Activated CD4-positive, CD25-positive, alpha-beta regulatory T cell treated with anti-CD3 and anti-CD28 coated beads, Interleukin-2, amount 50 U/mL, for 16 hours (primary cell): ENCODE data around the gene PTPRM.

ENCODE experiments used
- DNase-seq: peaks from one replicate; pipeline ENCODE4 v3.0.0-alpha.2; 2020; ENCODE audit warnings: low read depth, low spot score

PTPRM gene

DNA sequence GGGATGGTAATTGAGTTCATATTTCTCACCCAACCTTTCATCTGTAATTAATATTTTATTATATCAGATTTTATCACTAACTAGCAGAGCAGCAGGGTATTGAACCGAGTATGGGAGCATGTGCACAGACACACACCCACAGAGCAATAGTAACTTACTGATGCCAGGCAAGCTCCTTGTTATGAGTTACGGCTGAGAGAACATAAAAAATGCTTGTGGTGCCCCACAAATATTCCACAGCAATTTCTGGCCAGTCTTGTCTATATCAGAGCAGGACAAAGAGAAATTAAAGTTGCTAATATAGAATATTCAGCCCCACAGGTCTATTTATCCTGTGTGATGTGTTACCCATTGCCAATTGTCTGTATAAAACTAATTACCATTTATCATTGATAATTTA, 540.3 kb downstream of the PTPRM start:
- DNase-seq: no peak

DNA sequence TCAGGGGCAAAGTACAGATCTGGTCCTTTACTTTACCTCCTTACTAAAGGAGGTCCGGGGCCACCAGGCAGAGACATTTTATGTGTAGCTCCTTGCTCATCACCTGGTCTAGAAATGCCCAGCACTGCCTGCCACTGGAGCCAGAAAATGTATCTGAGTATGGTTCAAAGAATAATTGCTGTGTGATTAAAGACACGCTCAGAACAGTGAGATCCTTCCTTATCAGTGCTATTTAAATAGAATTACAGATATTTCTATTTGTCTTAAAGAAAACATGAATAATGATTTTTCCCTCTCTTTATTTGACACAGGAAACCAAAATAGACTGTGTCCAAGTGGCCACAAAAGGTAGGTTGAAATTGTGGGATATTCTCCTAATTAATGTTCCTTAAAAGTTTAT, 547.4 kb downstream of the PTPRM start:
- DNase-seq: no peak

DNA sequence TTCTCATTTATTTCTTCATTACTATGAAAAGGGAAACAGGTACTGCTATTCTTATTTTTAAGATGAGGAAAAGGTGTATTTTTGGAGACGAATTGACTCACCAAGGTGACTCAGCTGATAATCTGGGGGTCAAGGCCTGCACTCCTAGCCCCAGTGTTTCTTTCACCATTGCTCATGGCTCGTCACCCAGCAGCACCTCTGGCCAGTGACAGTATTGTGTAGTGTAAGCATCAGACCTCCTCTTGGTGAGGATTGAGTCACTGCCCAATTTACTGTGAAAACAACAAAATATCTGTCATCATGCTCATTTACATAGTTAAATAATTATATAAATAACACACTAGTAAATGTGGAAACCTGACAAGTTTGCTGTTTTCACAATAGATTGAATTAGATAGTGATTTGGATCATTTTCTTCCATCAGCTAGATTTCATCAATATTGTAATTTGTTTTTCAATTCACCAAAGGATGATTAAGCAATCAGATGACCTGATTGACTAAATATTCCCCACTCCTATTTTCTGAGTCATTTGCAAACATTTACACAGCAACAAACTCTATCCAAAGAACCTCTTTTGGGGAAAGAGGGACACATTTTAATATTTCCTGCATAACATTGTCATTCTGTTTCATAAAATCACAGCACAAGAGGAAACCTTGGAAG, 549.4 kb downstream of the PTPRM start:
- DNase-seq: no peak

DNA sequence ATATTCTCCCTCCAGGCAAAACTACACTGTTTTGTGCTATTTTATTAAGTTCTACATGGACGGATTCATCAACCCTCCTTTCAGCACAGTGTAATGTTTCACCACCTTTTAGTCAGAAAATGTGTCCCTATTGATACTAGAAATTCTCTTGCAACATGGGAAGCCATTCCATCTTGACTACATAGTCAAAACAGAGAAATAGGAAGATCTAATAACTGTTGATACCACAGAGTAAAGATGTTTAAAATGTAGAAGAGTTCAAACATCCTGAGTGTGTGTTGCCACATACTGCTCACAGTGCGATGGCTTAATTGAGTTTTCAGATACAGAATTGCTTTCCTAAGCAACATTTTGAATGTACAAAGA, 549.9 kb downstream of the PTPRM start:
- DNase-seq: no peak

DNA sequence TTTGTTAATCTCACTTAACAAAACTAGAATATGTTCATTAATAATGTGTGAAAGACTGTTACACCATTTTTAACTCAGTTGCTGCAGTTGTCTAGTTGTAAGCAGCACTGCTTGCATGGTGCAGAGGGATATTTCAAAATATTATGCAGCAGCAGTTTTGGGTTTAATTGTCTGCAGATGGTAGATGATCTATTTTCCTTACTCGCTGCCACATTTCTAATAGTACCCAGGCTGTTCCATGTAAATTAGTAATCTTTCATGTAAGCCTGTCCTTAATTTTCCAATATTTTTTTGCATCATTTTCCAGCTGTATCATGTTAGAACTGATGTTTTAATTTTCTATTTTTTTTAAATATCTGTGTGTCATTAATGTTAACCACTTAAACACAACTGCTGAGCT, 554.0 kb downstream of the PTPRM start:
- DNase-seq: no peak

DNA sequence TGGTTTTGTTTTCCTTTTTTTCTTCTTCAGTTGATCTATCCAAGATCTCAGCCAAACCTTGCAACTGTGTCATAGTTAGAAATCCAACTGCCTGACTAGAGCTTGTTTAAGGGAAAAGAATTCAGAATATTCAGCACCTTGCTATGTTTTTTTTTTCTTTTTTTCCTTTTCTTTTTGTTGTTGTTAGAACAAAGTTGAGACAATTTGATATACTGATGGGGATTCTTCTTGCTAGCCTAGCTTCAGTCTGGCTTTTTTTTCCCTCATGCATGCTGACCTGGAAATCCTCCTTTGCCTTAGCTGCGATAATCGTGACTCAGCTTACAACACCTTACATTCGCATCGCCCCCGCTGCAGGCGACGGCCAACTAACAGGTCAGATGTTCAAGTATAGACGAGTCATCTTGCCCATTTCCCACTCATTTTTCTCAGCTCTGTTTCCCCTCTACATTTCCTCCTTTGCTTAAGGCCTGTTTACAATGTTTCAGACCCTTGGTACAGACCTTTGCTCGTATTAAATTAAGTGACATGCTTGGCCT, 554.9 kb downstream of the PTPRM start:
- DNase-seq: no peak

DNA sequence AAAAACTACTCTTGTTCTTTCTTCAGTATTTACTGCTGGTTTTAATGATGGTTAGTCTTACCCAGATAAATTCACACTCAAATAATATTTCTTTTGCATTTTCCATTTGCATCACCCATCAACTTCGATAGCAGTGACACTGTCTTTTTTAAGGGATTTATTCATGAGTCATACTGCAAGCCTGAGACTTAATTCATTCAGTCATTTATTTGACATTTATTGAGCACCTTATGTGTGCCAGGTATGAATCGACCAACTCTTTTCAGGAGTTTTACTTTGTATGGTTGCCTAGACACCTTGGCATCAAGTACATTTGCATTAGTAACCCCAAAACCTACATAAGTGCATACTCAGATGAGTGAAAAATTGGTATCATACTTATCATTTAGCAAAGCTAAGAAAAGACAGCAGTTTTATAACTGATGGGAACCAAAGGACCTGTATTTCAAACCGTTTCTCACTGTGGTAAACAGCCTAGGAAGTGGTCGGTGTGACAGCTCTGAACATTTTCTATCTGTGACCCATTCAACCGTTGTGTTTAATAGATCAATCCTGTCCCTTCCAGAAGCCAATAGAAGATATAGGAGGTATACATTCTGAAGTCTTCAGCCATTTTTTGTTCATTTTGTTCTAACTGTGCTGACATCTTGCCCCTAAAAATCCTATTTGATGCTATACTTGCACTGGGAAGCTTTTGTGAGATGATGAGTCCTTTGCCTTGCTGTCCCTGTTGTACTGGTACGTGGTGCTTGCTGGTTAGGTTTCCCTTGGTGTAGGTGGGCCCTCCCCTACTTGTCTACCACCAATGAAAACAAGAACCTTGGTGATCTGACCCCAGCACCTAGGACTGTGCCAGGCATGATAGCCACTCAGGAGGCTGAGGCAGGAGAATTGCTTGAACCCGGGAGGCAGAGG, 557.4 kb downstream of the PTPRM start:
- DNase-seq: no peak

DNA sequence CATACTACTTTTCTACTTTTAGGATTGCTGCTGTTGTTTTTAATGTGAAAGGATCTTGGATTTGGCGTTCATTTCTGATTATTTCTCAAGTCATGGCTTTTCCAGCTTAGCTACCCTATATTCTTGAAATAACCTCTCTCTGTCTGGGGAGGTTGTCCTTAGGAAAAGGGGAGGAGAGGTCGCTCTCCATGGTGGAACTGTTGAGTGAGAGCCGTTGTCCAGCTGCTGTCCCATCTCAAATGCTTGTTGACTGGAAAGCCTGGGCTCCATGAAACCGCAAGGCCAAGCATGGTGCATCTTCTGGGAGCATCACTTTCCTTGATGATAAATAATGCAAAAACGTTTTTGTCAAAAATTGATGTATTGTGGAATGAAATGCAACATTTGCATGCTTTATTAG, 563.0 kb downstream of the PTPRM start:
- DNase-seq: no peak

DNA sequence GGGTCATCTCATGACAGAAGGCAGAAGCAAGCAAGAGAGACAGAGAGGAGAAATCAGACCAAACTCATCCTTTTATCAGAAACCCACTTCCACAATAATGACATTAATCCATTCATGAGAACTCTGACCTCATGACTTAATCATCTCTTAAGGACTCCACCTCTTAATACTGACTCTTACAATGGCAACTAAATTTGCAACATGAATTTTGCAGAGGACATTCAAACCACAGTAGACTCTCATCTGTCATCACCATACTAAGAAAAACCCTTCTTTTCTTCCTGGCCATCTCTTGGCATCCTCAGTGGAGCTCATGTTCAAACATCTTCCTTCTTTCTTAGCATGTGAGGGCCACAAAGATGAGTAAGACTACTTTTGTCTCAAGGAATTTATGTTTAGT, 565.9 kb downstream of the PTPRM start:
- DNase-seq: no peak

DNA sequence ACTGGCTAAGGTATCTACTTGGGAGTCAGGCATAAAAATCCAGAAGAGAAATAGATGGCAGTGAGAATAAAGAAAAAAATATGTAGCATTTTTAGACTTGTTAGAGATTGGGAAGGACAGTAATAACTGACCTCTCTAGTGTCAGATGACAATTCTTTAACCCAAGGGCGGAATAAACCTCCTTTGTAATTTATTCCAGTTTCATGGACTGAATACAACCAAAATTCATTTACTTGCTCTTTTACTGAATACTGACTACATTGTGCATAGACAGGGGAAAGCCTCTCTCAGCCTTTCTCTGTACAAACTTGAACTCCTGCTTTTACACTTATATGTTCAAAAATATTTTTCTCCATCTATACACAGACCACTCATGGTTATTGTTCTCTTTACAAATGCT, 566.8 kb downstream of the PTPRM start:
- no peak for DNase-seq

DNA sequence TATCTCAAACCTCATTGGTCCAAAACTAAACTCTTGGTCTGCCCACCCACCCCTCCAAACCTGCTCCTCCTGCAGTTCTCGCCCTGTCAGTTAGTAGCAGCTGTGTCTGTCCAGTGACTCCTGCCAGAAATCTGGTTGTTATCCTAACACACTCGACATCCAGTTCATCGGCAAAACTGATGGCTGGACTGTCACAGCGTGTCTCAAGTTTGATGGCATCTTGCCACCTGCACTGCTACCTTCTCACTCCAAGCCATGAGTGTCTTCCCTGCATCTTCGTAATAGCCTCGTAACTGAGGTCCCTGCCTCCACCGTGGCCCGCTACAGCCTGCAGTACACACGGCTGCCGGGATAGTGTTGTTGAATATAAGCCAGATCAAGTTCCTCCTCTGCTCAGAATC, 572.0 kb downstream of the PTPRM start:
- no peak for DNase-seq

DNA sequence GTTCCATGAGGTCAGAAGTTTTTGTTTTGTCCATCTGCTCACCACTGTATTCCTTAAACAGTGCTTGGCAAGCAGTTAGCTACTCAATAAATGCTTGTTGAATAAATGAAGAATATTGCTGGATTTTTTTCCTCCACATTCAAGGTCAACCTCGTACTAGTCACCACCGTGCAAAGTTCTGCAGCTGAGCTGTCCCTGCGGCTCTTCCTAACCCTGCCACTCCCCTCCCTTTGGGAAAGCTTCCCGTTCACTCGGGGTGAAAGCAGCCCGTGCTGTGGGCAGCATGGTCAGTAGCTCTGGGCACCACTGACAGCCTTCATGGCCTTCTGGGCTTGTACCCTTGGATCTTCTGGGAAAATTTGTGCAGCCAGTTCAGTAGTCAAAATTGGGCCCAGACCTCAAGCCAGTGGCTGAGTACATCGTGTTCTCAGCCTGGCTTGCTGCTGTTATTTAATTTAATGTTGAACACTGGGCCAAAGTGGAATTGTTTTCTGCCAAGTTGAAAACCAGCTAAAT, 572.8 kb downstream of the PTPRM start:
- DNase-seq: no peak

DNA sequence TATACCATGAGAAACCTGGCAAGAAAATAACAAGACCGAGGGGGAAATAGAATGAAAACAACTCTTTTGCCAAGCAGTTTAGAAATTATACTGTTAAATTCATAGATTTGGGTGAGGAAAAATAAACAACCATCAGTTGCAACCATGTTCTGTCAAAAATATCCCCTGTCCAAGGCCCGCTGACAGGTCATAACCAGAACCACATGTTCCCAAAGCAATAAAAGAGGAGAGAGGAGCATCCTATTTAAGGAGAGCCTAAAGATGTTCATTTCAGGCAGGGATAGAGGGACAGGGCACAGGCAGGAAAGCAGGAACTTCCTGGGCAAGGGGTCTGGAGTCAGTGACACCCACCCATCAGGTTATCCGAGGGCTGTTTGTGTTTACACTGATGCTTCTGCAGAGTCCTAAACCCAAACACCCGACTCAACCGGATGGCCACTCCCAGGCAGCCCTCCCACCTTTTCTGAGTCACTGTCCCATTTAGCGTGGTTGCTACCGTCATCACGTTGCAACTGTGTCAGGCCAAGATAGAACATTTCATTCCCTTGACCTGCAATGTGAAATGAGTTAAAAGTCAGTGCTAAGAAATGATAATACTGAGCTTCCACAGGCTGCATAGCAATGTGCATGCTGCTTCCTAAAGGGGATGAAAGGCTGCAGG, 573.9 kb downstream of the PTPRM start:
- DNase-seq: no peak

DNA sequence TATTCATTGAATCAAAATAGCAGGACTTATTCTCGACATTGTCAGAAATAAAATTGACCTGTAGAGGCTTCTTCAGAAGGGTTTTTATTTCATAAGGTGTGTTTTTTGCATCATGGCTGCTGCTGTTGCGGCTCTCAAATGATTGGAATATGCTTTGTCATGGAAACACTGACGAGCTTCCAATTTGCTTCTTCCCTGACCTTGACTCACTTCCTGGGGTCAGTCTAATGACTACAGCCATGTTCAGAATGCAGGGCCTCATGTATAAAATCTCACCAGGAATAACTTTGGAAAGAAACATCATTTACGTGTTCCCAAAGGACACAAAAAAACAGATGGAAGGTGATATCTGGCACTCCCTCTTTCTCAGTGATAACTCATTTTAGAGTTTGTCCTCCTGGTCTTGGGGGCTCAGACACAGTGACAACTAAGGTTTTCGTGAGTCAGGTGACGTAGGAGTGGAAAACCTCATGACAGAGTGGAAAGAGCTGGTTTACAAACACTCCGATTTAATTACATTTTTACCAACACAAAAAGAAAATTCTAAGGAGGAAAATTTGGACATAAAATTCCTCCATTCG, 575.1 kb downstream of the PTPRM start:
- no peak for DNase-seq

DNA sequence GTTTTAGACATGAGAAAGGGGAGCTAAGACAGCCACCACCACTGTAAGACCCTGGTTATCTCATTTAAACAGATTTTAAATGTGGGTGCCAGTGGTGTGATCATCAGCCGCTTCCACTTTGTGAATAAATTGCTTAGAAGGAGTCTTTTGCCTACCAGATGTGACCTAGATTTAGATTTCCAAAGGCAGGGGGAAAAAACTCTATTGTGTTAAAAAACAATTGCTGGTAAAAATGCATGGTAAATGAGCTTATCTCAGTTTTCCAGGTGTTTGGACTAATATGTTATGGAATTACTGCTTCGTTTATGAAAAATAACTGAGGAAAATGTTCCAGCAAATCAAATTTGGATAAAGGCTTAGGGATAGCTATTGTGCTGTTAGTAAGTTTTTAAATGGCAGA, 575.8 kb downstream of the PTPRM start:
- DNase-seq: no peak

DNA sequence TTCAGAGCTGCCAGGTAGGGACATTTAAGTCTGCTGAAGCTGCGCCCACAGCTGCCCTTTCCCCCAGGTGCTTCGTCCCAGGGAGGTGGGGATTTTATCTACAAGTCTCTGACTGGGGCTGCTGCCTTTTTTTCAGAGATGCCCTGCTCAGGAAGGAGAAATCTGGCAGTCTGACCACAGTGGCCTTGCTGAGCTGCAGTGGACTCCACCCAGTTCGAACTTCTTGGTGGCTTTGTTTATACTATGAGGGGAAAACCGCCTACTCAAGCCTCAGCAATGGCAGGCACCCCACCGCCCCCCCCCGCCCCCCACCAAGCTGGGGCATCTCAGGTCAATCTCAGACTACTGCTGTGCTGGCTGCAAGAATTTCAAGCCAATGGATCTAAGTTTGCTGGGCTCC, 584.1 kb downstream of the PTPRM start:
- DNase-seq: no peak

DNA sequence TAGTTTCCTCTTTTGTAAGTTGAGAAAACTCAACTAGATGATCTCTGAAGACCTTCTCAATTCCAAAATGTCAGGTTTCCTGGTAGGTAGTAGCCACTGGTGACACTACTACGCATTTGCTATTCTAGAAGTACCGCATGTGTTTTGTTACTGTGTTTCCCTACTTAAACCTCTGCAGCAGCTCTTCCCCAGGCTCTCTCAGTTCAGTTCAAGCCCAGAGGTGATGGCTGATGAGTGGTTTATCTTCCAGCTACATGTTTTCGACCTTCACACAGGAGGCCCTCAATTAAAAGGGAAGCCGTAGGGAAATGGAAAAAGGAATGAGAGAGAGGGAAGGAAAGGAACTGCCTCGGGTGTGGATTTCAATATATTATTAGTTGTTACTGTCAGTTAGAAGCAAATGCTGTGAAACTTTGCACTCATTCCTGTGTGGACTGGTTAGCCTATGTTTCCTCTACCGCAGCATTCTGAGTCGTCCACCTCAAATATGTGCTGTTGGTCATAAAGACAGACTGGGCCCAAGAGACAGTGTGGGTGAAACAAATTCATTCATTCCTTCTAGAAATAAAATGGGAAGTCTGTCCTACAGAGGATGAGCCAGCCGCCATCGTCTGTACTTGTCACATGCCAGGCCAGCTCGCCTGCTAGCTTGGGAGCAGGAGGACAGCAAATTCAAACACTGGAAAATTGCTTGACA, 586.9 kb downstream of the PTPRM start:
- DNase-seq: no peak

DNA sequence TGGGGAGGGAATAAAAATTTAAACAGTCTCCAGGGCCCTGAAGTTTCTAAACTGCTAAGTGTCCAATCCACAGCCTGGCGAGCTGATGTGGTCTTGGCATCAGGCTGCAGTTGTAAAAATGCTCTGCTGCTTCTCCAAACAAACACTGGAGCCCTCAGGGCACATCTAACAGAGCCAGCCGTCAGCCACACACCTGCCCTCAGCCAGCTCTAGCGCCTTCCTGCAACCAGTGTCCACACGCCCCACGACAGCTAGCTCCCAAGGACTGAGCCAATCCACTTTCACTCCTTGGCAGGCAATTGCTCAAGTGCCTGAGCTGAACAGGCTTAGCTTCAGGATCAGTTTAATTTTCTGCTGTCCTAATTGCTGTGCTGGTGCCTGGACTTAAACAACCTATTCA, 595.7 kb downstream of the PTPRM start:
- DNase-seq: no peak

DNA sequence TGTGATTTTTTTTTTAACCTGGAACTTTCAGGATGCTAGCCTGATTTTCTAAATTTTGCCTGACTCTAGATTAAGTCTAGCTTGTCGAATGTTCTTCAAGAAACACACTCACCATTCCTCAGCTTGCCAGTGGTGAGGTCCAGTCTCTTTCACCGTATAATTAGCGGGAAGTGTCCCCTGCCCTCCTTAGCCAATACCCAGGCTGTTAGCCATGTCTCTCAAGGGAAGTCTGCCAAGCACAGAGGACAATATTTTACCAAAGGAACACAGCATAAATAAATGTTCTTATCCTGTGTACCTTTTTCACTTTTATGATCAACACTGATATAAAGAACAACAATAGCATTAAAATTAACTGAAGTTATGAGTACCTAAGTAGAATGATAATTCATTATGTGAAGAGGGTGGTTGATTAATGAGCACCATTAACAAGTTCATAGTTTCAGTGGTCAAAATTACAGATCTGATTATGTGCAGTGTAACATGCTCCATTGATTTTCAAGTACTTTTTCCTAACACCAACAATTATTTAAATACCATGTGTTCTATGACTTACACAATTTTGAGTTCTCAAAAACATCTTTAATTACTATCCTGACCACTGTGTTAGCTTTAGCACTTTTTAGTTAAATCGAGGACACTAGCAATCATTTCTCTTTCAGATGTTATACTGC, 596.3 kb downstream of the PTPRM start:
- no peak for DNase-seq

DNA sequence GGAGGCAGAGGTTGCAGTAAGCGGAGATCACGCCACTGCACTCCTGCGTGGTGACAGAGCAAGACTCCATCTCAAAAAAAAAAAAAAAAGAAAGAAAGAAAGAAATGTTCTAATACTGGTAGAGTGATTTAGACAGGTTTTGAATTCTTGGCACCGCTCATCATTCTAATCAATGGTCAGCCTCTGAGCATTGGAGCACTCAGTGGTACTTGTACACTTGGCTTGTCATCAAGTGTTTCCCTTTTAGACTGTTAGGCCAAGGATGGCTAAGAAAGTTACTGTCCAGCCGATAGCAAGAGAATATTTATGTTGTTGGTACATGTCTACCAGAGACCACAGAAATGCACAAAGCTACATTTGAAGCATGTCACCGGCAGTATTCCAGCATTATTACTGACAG, 598.0 kb downstream of the PTPRM start:
- DNase-seq: no peak

DNA sequence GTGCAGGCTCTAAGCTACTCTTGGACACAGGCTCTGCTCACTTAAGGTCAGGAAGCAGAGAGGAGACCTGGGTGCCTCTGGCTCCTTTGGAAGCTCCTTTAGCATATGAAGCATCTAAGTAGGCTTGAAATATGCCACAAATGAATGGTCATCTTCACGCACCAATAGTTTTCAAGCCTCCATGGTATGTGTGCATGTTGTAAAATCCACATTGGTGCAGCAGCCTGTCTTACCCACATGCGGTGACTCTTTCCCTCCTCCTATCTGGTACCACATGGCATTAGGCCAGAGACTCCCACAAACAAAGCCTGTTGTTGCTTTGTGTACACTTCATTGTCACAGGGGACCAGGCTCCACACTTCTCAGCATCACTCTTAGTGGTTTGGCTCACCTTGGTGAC, 599.9 kb downstream of the PTPRM start:
- no peak for DNase-seq
